BLaER1 treated with 17β-estradiol and CSF1 and Interleukin-3, amounts not matched to agents 10 nM and 100 nM (cell line): ENCODE data around the gene ABCA7.

Source experiments
- H3K27ac ChIP-seq, 11 experiments: shearing (Covaris generic); formaldehyde crosslinking; 2 replicates each; pipeline ENCODE4 v1.8.1; 2022
- H3K27me3 ChIP-seq, 11 experiments: shearing (Covaris generic); formaldehyde crosslinking; 2 replicates each; pipeline ENCODE4 v1.8.1; 2022
- H3K36me3 ChIP-seq, 11 experiments: shearing (Covaris generic); formaldehyde crosslinking; 2 replicates each; pipeline ENCODE4 v1.8.1; 2022
- H3K4me1 ChIP-seq, 10 experiments: shearing (Covaris generic); formaldehyde crosslinking; 2 replicates each; pipeline ENCODE4 v1.8.1; 2022
- H3K4me2 ChIP-seq, 11 experiments: shearing (Covaris generic); formaldehyde crosslinking; 2 replicates each; pipeline ENCODE4 v1.8.1; 2022
- H3K4me3 ChIP-seq, 10 experiments: shearing (Covaris generic); formaldehyde crosslinking; 2 replicates each; pipeline ENCODE4 v1.8.1; 2022
- H3K9ac ChIP-seq, 11 experiments: shearing (Covaris generic); formaldehyde crosslinking; 2 replicates each; pipeline ENCODE4 v1.8.1; 2022
- H3K9me3 ChIP-seq, 11 experiments: shearing (Covaris generic); formaldehyde crosslinking; replicated peaks in 1 of 11; 2 replicates each; pipeline ENCODE4 v1.8.1; 2022
- H4K20me1 ChIP-seq, 11 experiments: shearing (Covaris generic); formaldehyde crosslinking; 2 replicates each; pipeline ENCODE4 v1.8.1; 2022
- Cebpa-rat ChIP-seq, 11 experiments: shearing (Covaris generic); IDR thresholded peaks; 2 replicates each; pipeline ENCODE4 v1.8.1; 2022

The ABCA7 gene

GRCh38 chr19:1065606-1066109 is 25.8 kb downstream of the ABCA7 start:
- TF ChIP-seq Cebpa-rat (IDR thresholded peaks at IDR 0.05): no peak
- peak overlapping the region in 1 of 10 experiments; percentile 4; a peak in 1 of 20 replicates for H3K4me3 ChIP-seq
- H3K27me3 ChIP-seq: 0 out of 22 replicates have a peak, but pooled peaks cover 0 to 4% (median 0%) of the 10 kb centered on the region in 11 experiments
- H4K20me1 ChIP-seq: peaks cover 2 to 25% (median 15%) of the 10 kb centered on the region in 11 experiments; a peak in 21 of 22 replicates
- peak overlapping the region in 7 of 11 experiments; percentile 33 to 99 (median 52); a peak in 5 of 22 replicates for H3K9ac ChIP-seq
- peak overlapping the region in 3 of 11 experiments; percentile 4 to 99 (median 11); a peak in 3 of 22 replicates for H3K27ac ChIP-seq
- H3K36me3 ChIP-seq: peaks cover 19 to 26% (median 24%) of the 10 kb centered on the region in 11 experiments
- H3K4me1 ChIP-seq: peaks cover 46 to 65% (median 58%) of the 10 kb centered on the region in 10 experiments
- H3K9me3 ChIP-seq: 0 out of 22 replicates have a peak, but pooled peaks cover 0 to 5% (median 0%) of the 10 kb centered on the region in 11 experiments
- H3K4me2 ChIP-seq: peak overlapping the region; percentile 77 to 100 (median 95); a peak in 21 of 22 replicates

DNA sequence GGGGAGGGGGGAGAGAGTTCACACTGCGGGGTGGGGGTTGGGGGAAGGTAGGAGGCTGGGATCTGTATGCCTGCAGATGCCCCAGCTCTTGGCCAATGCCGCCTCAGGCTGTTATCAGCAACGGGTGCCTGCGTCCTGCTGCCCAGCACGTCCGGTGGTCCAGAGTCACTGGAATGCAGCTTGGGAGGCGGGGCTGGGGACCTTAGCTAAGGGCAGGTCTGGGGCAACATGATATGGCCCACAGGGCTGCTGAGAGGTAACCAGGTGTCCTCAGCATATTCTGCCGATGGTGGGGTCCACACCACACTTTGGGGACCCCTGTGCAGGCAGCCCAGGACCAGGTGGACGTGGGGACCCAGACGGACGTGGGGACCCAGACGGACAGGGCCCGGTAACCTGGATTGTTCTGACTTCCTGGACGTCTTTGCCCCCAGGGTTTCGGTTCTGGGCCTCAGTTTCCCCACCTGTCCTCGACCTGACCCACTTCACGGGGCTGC is 26.4 kb downstream of the ABCA7 start:
- Histone ChIP-seq H3K36me3 (peaks cover 25 to 32% (median 30%) of the 10 kb centered on the region in 11 experiments), H3K27ac (peak overlapping the region in 9 of 11 experiments; percentile 90 to 99 (median 96); a peak in 18 of 22 replicates), H3K4me2 (peak overlapping the region; percentile 88 to 100 (median 97)), H3K4me3 (peak overlapping the region; percentile 91 to 100 (median 96); a peak in 19 of 20 replicates), H3K9me3 (0 out of 22 replicates have a peak, but pooled peaks cover 0 to 5% (median 0%) of the 10 kb centered on the region in 11 experiments), H4K20me1 (peaks cover 9 to 31% (median 21%) of the 10 kb centered on the region in 11 experiments; a peak in 21 of 22 replicates), H3K9ac (peak overlapping the region; percentile 88 to 99 (median 96); a peak in 19 of 22 replicates), H3K27me3 (0 out of 22 replicates have a peak, but pooled peaks cover 0 to 4% (median 0%) of the 10 kb centered on the region in 11 experiments), H3K4me1 (peaks cover 52 to 71% (median 64%) of the 10 kb centered on the region in 10 experiments)
- no peak for TF ChIP-seq Cebpa-rat (IDR thresholded peaks at IDR 0.05)

- peak within 1 kb of the TSS; percentile 91 to 100 (median 96) for H3K4me3 ChIP-seq
These were observed 26.9 kb downstream of the ABCA7 start, which contains the start of gene ARHGAP45 for GRCh38 chr19:1066748-1067340. TSS of gene ARHGAP45 (plus strand) at chr19:1067167. CDS start at chr19:1067406, 239 bp downstream.

DNA sequence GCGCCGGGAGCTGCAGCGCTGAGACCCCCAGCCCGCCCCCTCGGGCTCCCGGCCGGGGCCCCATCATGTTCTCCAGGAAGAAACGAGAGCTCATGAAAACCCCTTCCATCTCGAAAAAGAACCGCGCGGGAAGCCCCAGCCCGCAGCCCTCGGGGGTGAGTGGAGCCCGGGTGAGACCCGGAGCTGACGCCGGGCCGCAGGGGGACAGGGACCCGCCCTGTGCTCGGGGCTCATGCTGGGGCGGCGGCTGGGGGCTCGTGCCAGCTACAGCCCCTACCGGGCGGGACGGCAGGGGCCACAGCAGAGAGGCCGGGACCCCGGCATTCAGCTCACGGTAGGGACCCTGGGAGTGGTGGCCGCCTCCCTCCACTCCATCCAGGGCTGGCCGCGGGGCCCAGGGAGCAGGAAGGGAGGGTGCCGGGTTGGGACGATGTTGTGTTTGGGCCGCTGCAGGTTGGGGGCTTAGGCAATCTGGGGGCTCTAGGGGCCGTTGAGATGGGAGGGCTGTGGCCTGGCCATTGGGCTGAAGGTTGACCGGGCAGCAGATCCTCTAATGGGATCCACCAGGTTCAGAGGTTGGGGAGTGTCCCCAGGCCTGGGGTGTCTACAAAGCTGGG is 27.5 kb downstream of the ABCA7 start:
- Histone ChIP-seq H3K27ac (peak overlapping the region; percentile 71 to 99 (median 96)), H3K4me3 (peak overlapping the region; percentile 91 to 100 (median 96)), H3K27me3 (0 out of 22 replicates have a peak, but pooled peaks cover 0 to 4% (median 0%) of the 10 kb centered on the region in 11 experiments), H3K4me1 (peaks cover 64 to 79% (median 71%) of the 10 kb centered on the region in 10 experiments), H3K36me3 (peaks cover 37 to 43% (median 42%) of the 10 kb centered on the region in 11 experiments), H4K20me1 (peaks cover 20 to 43% (median 33%) of the 10 kb centered on the region in 11 experiments; a peak in 21 of 22 replicates), H3K4me2 (peak overlapping the region; percentile 88 to 100 (median 97)), H3K9ac (peak overlapping the region; percentile 88 to 99 (median 96)), H3K9me3 (0 out of 22 replicates have a peak, but pooled peaks cover 0 to 5% (median 0%) of the 10 kb centered on the region in 11 experiments)
- TF ChIP-seq Cebpa-rat (IDR thresholded peaks at IDR 0.05): no peak

More at GRCh38 chr19:1066748-1067340, 26.9 kb downstream of the ABCA7 start, which contains the start of gene ARHGAP45:
- Histone ChIP-seq H3K27me3 (0 out of 22 replicates have a peak, but pooled peaks cover 0 to 4% (median 0%) of the 10 kb centered on the region in 11 experiments), H3K27ac (peak within 1 kb of the TSS; percentile 71 to 99 (median 96)), H3K4me1 (peaks cover 58 to 77% (median 69%) of the 10 kb centered on the region in 10 experiments), H4K20me1 (peaks cover 14 to 37% (median 27%) of the 10 kb centered on the region in 11 experiments; a peak in 21 of 22 replicates), H3K36me3 (peaks cover 31 to 37% (median 36%) of the 10 kb centered on the region in 11 experiments), H3K4me2 (peak within 1 kb of the TSS; percentile 88 to 100 (median 97)), H3K9me3 (0 out of 22 replicates have a peak, but pooled peaks cover 0 to 5% (median 0%) of the 10 kb centered on the region in 11 experiments), H3K9ac (peak within 1 kb of the TSS; percentile 88 to 99 (median 96))
- TF ChIP-seq Cebpa-rat (IDR thresholded peaks at IDR 0.05): no peak

DNA sequence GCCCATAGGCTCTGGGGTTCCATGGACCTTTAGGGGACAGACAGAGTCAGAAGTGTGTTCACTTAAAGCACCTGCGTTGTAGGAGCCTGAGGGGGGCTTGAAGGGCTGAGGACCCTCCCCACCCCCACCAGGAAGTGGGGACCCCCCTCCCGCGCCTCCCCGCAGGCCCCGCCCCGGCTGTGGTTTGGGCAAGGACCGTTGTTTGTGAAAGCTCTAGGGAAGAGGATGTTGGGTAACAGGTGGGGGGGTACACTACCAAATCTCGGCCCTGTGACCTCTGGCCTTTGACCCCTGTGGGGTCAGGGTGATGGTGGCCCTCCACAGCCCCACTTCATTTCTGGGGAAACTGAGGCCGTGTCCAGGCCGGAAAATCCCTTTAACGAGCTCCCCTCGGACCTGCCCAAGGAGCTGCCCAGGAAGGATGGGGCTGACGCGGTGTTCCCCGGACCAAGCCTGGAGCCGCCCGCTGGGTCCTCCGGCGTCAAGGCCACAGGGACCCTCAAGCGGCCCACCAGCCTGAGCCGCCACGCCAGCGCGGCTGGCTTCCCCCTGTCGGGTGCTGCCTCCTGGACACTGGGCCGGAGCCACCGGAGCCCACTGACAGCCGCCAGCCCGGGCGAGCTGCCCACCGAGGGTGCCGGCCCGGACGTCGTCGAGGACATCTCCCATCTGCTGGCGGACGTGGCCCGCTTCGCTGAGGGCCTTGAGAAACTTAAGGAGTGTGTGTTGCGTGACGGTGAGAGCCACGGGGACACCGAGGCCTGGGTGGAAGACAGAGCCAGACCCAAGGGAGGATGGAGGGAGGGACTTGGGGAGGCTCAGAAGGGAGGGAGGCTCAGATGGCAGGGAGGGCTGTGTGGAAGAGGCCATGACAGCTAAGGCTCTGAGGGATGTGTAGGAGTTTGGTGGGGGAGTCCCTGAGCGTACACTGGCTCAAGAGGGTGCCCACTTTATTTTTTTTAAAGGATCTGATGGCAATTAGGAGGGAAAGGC is 28.4 kb downstream of the ABCA7 start:
- Histone ChIP-seq H3K36me3 (peaks cover 45 to 52% (median 50%) of the 10 kb centered on the region in 11 experiments), H4K20me1 (peaks cover 29 to 51% (median 41%) of the 10 kb centered on the region in 11 experiments; a peak in 21 of 22 replicates), H3K4me2 (peak overlapping the region; percentile 88 to 100 (median 97)), H3K4me1 (peaks cover 72 to 87% (median 78%) of the 10 kb centered on the region in 10 experiments), H3K4me3 (peak overlapping the region; percentile 91 to 100 (median 96)), H3K9me3 (0 out of 22 replicates have a peak, but pooled peaks cover 0 to 2% (median 0%) of the 10 kb centered on the region in 11 experiments), H3K27ac (peak overlapping the region; percentile 79 to 99 (median 96)), H3K27me3 (0 out of 22 replicates have a peak, but pooled peaks cover 0 to 4% (median 0%) of the 10 kb centered on the region in 11 experiments), H3K9ac (peak overlapping the region; percentile 88 to 99 (median 96))
- TF ChIP-seq Cebpa-rat (IDR thresholded peaks at IDR 0.05): peak in 7 of 11 experiments; percentile 35 to 74 (median 44); a peak in 7 of 22 replicates

DNA sequence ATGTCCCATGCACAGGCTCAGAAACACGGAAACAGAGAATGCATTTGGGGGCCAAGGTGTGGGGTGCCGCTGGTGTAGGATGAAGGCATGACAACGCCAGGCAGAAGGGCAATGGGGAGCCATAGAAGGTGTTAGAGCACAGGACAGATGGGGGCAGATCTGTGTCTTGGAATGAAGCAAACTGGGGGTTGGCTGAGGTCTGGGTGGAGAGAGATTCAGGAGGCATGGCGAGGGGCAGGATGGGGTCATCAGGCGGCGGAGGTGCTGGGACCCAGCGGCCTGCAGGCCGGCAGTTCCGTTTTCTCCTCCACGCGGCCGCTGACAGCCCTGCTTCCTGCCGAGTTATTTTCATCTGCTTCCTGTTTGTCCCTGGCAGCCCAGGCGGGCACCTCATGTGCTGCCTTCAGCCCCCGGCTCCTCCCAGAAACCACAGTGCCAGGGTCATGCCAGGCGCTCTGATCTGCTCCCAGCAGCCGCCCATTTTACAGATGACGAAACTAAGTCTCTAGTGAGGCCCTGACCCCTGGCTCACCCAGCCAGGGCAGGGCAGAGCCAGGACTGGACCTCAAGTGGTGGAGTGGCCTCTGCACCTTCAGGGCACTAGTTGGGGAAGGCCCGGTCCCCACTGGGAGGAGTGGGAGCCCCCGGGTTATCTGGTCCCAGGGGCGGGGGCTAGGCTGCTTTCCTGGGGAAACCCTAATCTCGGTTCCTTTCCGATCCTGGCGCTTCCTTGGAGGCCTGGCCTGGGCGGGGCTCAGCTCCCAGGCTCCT is 29.3 kb downstream of the ABCA7 start:
- H3K27me3 ChIP-seq: 0 out of 22 replicates have a peak, but pooled peaks cover 0 to 2% (median 0%) of the 10 kb centered on the region in 11 experiments
- peak overlapping the region; percentile 79 to 99 (median 96) for H3K27ac ChIP-seq
- H3K9ac ChIP-seq: peak overlapping the region; percentile 88 to 99 (median 96)
- no peak for TF ChIP-seq Cebpa-rat (IDR thresholded peaks at IDR 0.05)
- H4K20me1 ChIP-seq: peaks cover 36 to 60% (median 50%) of the 10 kb centered on the region in 11 experiments; a peak in 21 of 22 replicates
- peaks cover 54 to 61% (median 59%) of the 10 kb centered on the region in 11 experiments for H3K36me3 ChIP-seq
- peak overlapping the region; percentile 91 to 100 (median 96) for H3K4me3 ChIP-seq
- peak overlapping the region; percentile 88 to 100 (median 97) for H3K4me2 ChIP-seq
- H3K4me1 ChIP-seq: peaks cover 75 to 88% (median 80%) of the 10 kb centered on the region in 10 experiments
- no peaks in the 10 kb centered on the region for H3K9me3 ChIP-seq
